Measurements from ENCODE around the gene CCND1.

DNA sequence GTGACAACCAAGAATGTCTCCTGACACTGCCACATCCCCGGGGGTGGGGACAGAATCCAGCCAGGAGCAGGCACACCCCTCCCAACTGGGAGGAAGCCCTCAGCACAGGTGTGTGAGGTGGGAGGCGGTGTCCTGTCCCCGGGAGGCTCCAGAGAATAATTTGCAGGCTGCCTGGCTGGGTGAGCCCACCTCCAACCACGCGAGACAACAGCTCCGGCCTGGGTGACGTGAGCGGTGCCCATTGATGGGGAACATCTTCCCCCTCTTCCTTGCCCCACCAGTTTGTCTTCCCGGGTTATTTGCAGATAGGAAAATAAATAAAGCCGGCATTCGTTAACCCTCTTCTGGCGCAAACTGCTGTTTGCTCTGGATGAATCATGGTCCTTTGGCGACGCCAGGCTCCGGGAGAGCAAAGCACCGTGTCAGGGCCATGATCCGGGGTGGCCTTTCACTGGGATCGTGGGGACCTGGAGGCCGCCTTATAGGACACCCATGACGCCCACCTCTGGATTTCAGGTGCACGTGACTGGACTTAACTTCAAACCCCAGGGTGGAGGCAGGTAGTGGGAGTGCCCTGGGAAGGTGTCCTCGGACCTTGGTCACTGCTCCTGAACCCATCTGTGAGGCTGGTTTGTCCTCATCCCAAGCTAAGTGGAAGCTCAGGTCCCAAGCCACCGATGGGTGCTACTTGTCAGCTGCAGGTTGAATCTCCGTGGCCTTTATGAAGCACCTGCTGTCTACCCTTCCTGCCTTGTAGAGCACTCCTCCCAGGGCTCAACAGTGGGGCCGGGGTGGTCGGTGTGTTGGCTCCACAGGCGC lies 13.9 kb downstream of the CCND1 start:
- no peak for TF ChIP-seq SRF (IDR thresholded peaks at IDR 0.05; ENCODE audit: low read depth, low read length)
- TF ChIP-seq YY1 (IDR thresholded peaks at IDR 0.05; ENCODE audit: low read depth, low read length) = no peak
- TF ChIP-seq RAD21 (IDR thresholded peaks at IDR 0.05 in 1 of 2, conservative IDR thresholded peaks at IDR 0.05 in 1 of 2; ENCODE audit: low read depth in 2 of 2, low read length in 2 of 2) = no peak
- TF ChIP-seq CTCF (IDR thresholded peaks at IDR 0.05; ENCODE audit: control extremely low read depth in 1 of 3, insufficient read depth in 1 of 3, low read depth in 1 of 3, low read length in 3 of 3) = no peak
- TF ChIP-seq KDM5A (IDR thresholded peaks at IDR 0.05; ENCODE audit: low read length) = no peak
- TF ChIP-seq GABPA (IDR thresholded peaks at IDR 0.05; ENCODE audit: borderline replicate concordance, insufficient read depth, low read length) = no peak
- TF ChIP-seq POLR2A (IDR thresholded peaks at IDR 0.05; ENCODE audit: control extremely low read depth in 1 of 2, low read depth in 2 of 2, low read length in 2 of 2) = peak in 1 of 2 experiments; percentile 24; a peak in 1 of 3 replicates
- no peak for TF ChIP-seq TEAD4 (IDR thresholded peaks at IDR 0.05; ENCODE audit: low read depth, low read length)
- TF ChIP-seq POLR2AphosphoS5 (IDR thresholded peaks at IDR 0.05; ENCODE audit: low read depth, low read length) = no peak
- no peak for TF ChIP-seq CHD1 (IDR thresholded peaks at IDR 0.05; ENCODE audit: low read depth, low read length)
- no peak for TF ChIP-seq EZH2 (IDR thresholded peaks at IDR 0.05; ENCODE audit: low read depth, low read length, severe bottlenecking)
- TF ChIP-seq SIRT6 (IDR thresholded peaks at IDR 0.05; ENCODE audit: low read length) = no peak
- TF ChIP-seq PHF8 (conservative IDR thresholded peaks at IDR 0.05; ENCODE audit: low read depth, low read length) = no peak

All from H1 (cell line).